WTC11 (cell line): ENCODE results near the gene MMP23B. TPM values are rescaled to one million over a fixed set of nuclear protein-coding genes. Genes with fewer than 3 reads are reported as not detected.
A peak's percentile ranks its signal among the peaks of the same experiment; 100 is the strongest.

Experiments used
- ATAC-seq: fragments of 200-7000 bp; cut with Tn5 transposase; 2 replicates; pipeline ENCODE4 v1.10.0; 2021; ENCODE audit warnings: mild to moderate bottlenecking, moderate library complexity
- CTCF ChIA-PET: fragments of 300-600 bp; sonication (Branson Sonifier 250); formaldehyde crosslinking; loops from one replicate; lab custom pipeline; 2021; ENCODE audit warnings: antibody characterized with exemption; lab: Charles Lee
- POLR2A ChIA-PET: fragments of 350-600 bp; sonication (Branson Sonifier 250); formaldehyde crosslinking; loops from one replicate; lab custom pipeline; 2021; ENCODE audit warnings: antibody characterized with exemption; lab: Charles Lee
- DNase-seq: peaks from one replicate; pipeline ENCODE4 v3.0.0; 2021; ENCODE audit warnings: low spot score
- H3K27ac Mint-ChIP-seq: 2 replicates; pipeline ENCODE4 v1.8.0; 2021; ENCODE audit warnings: mixed read lengths
- H3K27me3 Mint-ChIP-seq: 2 replicates; pipeline ENCODE4 v1.8.0; 2021; ENCODE audit warnings: low read depth, mild to moderate bottlenecking, moderate library complexity, mixed read lengths
- H3K36me3 Mint-ChIP-seq: 2 replicates; pipeline ENCODE4 v1.8.0; 2021; ENCODE audit warnings: mixed read lengths
- H3K4me1 Mint-ChIP-seq: 2 replicates; pipeline ENCODE4 v1.8.0; 2022; ENCODE audit warnings: mixed read lengths
- H3K4me3 Mint-ChIP-seq: 2 replicates; pipeline ENCODE4 v1.8.0; 2021; ENCODE audit warnings: mild to moderate bottlenecking, moderate library complexity, mixed read lengths
- H3K9me3 Mint-ChIP-seq: 2 replicates; pipeline ENCODE4 v1.8.0; 2021; ENCODE audit warnings: mixed read lengths
- ATF1 ChIP-seq: sonication (generic); formaldehyde crosslinking; IDR thresholded peaks from 2 replicates; pipeline ENCODE4 v1.8.1; 2023; ENCODE audit warnings: mild to moderate bottlenecking, moderate library complexity, missing genetic modification reagents
- ATF2 ChIP-seq: sonication (generic); formaldehyde crosslinking; IDR thresholded peaks from 2 replicates; pipeline ENCODE4 v1.8.1; 2022; ENCODE audit warnings: low read depth, missing genetic modification reagents, borderline replicate concordance
- E2F4 ChIP-seq: sonication (generic); formaldehyde crosslinking; IDR thresholded peaks from 2 replicates; pipeline ENCODE4 v1.8.1; 2022; ENCODE audit warnings: low read depth, mild to moderate bottlenecking, moderate library complexity, missing genetic modification reagents, borderline replicate concordance
- FOXP1 ChIP-seq: sonication (generic); formaldehyde crosslinking; IDR thresholded peaks from 2 replicates; pipeline ENCODE4 v1.8.0; 2022; ENCODE audit warnings: missing genetic modification reagents, mild to moderate bottlenecking, moderate library complexity, borderline replicate concordance
- GRHL2 ChIP-seq: fragments of 250-450 bp; sonication (Bioruptor Pico); IDR thresholded peaks from 2 replicates; pipeline ENCODE4 v1.8.0; 2022; ENCODE audit warnings: mild to moderate bottlenecking, moderate library complexity; ENCODE audit not compliant: insufficient replicate concordance, severe bottlenecking
- HMGXB4 ChIP-seq: sonication (generic); formaldehyde crosslinking; IDR thresholded peaks from 2 replicates; pipeline ENCODE4 v1.8.1; 2023; ENCODE audit warnings: mild to moderate bottlenecking, moderate library complexity, missing genetic modification reagents
- MAX ChIP-seq: sonication (generic); formaldehyde crosslinking; IDR thresholded peaks from 2 replicates; pipeline ENCODE4 v1.8.0; 2022; ENCODE audit warnings: mild to moderate bottlenecking, missing genetic modification reagents
- NR2C2 ChIP-seq: sonication (generic); formaldehyde crosslinking; IDR thresholded peaks from 2 replicates; pipeline ENCODE4 v1.8.0; 2022; ENCODE audit warnings: mild to moderate bottlenecking, missing genetic modification reagents
- RORB ChIP-seq: fragments of 250-450 bp; sonication (Bioruptor Pico); IDR thresholded peaks from 2 replicates; pipeline ENCODE4 v1.9.0; 2021; ENCODE audit warnings: mild to moderate bottlenecking
- SMAD3 ChIP-seq: sonication (generic); formaldehyde crosslinking; IDR thresholded peaks from 2 replicates; pipeline ENCODE4 v1.8.0; 2022; ENCODE audit warnings: missing genetic modification reagents, mild to moderate bottlenecking, borderline replicate concordance
- SMAD4 ChIP-seq: sonication (generic); formaldehyde crosslinking; IDR thresholded peaks from 2 replicates; pipeline ENCODE4 v1.8.0; 2022; ENCODE audit warnings: mild to moderate bottlenecking, missing genetic modification reagents
- ZMAT4 ChIP-seq: fragments of 250-450 bp; sonication (Bioruptor Pico); IDR thresholded peaks from 2 replicates; pipeline ENCODE4 v1.9.0; 2021; ENCODE audit warnings: mild to moderate bottlenecking
- ZNF281 ChIP-seq: sonication (generic); formaldehyde crosslinking; IDR thresholded peaks from 2 replicates; pipeline ENCODE4 v1.8.0; 2023; ENCODE audit warnings: mild to moderate bottlenecking, missing genetic modification reagents
- ZNF396 ChIP-seq: fragments of 250-450 bp; sonication (Bioruptor Pico); IDR thresholded peaks from 2 replicates; pipeline ENCODE4 v1.8.0; 2021; ENCODE audit warnings: mild to moderate bottlenecking, moderate library complexity, borderline replicate concordance
- ZNF423 ChIP-seq: fragments of 250-450 bp; sonication (Bioruptor Pico); IDR thresholded peaks from 2 replicates; pipeline ENCODE4 v2.1.2; 2022; ENCODE audit warnings: mild to moderate bottlenecking, moderate library complexity
- ZNF532 ChIP-seq: fragments of 250-450 bp; sonication (Bioruptor Pico); IDR thresholded peaks from 2 replicates; pipeline ENCODE4 v1.9.0; 2021; ENCODE audit warnings: mild to moderate bottlenecking, borderline replicate concordance
- total RNA-seq: library from RNA; stranded (reverse); gene quantifications from 3 replicates; pipeline ENCODE4 v1.2.3, GENCODE V29; 2021

MMP23B gene
- total RNA-seq, 1 experiment from 2014 or later, result 20.0 TPM

- no peaks in the 10 kb centered on the region for H3K9me3 Mint-ChIP-seq
- no peak for TF ChIP-seq SMAD4 (CRISPR knock-in tag)
- no peak for TF ChIP-seq HMGXB4 (CRISPR knock-in tag)
- TF ChIP-seq ATF2 (CRISPR knock-in tag), result no peak
- TF ChIP-seq E2F4, result no peak
- TF ChIP-seq SMAD3 (CRISPR knock-in tag), result no peak
- no peak for TF ChIP-seq GRHL2 (CRISPR knock-in tag)
- no peak for TF ChIP-seq ATF1 (CRISPR knock-in tag)
- TF ChIP-seq ZNF423, result no peak
- no peak for TF ChIP-seq FOXP1 (CRISPR knock-in tag)
- TF ChIP-seq ZMAT4 (CRISPR knock-in tag), result no peak
- no peak for TF ChIP-seq MAX (CRISPR knock-in tag)
- TF ChIP-seq ZNF532, result no peak
- TF ChIP-seq ZNF396, result no peak
- no peak for TF ChIP-seq RORB
- TF ChIP-seq ZNF281 (CRISPR knock-in tag), result no peak
- TF ChIP-seq NR2C2 (CRISPR knock-in tag), result no peak
- peaks cover 10% of the 10 kb centered on the region; the same call in 1 of the 2 replicates for H3K4me1 Mint-ChIP-seq
- no peak overlapping the region for H3K27ac Mint-ChIP-seq
- ChIA-PET POLR2A (interaction anchor here (0.7 kb wide), 1 partner anchor 26 kb away, joined by 3 read pairs; no protein-coding TSS in a partner anchor), CTCF (interaction anchor here (0.6 to 3.3 kb wide), 6 partner anchors 11 to 46 kb away, joined by 3 to 13 read pairs (median 4); partner anchors contain the start of gene MIB2)
- DNase-seq (peak; percentile 57), ATAC-seq (peak; percentile 66)
- peak overlapping the region; percentile 33 for H3K4me3 Mint-ChIP-seq
- H3K36me3 Mint-ChIP-seq, result no peaks in the 10 kb centered on the region
- H3K27me3 Mint-ChIP-seq, result peaks cover 25% of the 10 kb centered on the region
Measured at GRCh38 chr1:1597275-1597930, 34.6 kb upstream of the MMP23B start.
